HG02588 (cell line): Measurements from ENCODE around the gene FOXL2.

Experiments used
- ATAC-seq: cut with Tn5 transposase; IDR thresholded peaks from one replicate; pipeline ENCODE4 v1.9.1; 2021; ENCODE audit warnings: mild to moderate bottlenecking, moderate library complexity; ENCODE audit not compliant: unreplicated experiment

Gene FOXL2

DNA sequence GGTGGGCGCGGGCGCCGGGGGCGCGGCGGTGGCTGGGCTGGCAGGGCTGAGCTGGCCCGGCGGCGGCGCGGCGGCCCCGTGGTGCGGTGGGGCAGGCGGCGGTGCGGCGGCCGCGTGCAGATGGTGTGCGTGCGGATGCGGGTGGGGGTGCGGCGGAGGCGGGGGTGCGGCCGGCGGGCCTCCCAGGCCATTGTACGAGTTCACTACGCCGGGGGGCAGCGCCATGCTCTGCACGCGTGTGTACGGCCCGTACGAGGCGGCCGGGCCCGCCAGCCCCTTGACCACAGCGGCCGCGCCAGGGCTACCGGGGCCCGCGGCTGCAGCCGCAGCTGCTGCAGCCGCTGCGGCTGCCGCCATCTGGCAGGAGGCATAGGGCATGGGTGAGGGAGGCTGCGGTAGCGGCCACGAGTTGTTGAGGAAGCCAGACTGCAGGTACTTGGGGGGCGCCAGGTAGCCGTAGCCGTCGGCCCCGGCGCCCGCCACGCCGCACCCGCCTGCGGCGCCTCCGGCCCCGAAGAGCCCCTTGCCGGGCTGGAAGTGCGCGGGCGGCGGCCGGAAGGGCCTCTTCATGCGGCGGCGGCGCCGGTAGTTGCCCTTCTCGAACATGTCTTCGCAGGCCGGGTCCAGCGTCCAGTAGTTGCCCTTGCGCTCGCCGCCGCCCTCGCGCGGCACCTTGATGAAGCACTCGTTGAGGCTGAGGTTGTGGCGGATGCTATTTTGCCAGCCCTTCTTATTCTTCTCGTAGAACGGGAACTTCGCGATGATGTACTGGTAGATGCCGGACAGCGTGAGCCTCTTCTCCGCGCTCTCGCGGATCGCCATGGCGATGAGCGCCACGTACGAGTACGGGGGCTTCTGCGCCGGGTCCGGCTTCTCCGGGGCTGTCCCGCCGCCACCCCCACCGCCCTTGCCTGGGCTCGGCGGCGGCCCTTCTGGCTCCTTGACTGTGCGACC lies 951 bp downstream of the FOXL2 start:
- ATAC-seq, result no peak

DNA sequence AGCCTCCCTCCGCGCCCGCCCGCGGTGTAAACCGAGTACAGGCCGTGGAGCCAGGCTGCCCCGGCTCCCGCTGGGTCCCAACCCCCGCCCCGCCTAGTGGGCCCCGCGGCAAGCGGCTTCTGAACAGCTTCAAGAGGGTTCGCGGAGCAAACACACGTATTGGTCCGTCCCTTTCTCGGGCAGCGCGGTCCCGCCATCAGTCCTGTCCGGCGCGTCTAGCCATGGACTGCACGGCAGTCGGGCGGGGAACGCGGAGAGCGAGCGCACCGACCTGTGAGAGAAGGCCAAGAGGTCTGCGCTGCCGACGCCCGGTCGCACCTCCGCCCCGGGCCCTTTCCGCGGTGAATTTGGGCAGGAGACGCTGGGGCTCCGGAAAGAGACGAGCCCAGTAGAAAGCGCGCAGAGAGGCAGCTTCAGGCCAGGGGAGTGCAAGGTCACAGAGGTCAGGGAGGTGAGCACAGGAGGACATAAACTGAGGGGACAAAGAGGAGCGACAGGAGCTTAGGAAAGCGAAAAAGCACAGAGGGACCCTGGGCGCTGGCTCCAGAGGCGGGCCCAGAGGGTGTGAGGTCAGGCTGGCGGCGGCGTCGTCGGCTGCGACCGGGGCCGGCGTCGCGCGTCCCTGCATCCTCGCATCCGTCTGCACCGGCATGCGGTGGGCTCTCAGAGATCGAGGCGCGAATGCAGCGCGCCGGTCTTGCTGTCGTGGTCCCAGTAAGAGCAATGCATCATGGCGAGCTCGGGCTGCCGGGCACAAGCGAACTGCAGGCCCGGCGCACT lies 1.8 kb downstream of the FOXL2 start:
- no peak for ATAC-seq

DNA sequence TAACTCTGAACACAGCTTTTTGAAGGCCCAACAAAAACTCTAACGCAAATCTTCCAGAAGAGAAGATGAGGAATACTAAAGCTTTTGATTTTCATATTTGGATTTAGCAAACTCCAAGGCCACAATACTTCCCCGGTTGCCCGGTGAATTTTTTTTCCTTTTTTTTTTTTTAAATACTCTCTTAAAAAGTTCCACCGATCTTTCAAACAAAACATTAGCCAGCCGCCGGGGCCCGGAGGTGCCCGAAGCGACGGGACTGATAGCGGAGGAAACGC lies 2.3 kb downstream of the FOXL2 start:
- no peak for ATAC-seq

DNA sequence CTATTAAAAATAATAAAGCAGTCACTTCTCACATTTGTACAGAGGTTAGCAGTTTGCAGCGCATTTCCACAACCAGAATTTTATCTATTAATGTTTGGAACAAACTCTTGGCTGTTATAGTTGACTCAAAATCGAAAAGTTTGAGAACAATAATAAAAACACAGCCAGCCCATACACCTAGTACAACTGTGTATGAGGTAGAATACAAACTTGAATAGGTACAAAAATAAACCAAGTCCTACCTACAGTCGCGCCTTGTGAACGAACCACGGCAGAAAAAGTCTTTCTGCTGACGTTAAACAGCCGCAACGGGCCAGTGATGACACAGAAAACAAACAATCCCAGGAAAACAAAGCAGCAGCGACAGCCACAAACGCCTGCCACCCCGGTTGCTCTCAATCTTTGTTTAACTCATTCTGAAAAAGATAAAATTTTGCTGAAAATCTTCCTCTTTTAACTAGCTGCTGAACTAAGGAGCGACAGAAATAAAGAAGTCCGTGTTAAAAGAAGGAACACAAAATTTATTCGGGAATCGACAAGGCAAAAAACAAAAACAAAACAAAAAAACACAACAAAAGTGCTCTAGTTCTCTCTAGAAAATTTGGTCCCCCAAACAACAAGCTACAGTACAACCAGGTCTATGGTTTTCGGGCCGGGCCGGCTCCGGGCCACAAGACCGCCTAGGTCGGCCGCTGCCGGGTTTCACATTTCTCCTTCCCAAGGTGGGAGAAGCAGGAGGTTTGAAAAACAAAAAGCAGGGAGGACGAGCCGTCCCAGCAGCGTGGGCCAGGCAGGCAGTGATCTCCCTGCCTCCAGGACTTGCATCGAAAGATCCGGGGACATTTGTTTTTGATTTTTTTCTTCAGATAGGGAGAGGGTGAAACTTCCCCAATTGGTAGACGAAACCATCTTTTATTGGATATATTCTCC lies 2.9 kb downstream of the FOXL2 start:
- no peak for ATAC-seq

DNA sequence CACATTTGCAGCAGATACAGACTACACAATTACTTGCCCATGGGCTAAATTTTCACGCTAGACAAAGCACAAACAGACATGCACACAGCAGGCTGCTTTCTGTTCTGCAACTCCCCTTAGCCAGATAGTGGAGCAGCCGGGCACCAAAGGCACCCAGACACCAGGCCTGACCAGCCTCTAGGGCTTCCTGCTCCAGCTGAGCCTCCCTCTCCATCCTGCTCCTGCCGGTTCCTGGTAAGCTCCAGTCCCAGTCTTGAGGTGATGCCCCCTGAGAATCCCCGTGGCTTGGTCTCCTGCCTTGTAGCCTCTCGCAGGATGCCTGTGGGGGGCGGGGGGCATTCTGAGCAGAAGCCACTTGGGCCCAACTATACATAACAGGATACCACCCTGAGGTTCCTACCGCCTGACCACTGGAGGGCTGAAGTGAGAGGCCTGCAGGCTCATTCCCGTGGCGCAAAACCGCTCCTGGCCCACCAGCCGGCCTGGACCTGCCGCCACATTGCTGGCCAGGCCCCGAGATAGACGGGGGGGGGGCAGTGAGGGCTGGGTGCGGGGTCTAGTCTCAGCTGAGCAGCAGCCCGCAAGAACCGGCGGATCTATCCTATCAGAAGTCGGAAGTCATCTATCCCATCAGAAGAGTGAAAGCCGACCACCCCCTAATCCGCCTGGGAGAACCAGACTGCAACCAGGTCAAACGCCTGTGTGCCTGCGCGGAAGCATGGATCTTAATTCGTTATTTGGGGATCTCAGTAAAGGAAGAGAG lies 3.9 kb downstream of the FOXL2 start:
- ATAC-seq, result no peak

DNA sequence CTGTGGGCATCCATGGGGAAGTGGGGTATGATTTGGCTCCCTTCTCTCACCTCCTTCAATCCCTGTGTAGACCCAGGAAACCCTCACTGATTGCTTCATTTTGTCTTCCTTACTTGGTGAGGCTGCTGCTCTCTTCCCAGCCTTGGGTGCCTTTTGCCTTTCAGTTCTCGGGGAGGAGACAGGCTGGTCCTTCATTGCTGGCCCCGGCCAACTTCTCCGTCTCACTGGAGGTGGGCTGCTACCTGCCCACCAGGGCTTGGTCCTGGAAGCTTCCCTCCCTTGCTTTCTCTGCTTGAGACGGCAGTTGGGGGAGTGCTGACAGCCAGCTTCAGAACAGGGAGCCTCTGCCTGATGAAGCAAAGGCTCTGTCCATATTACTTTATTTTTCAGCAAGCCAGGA lies 4.7 kb downstream of the FOXL2 start:
- ATAC-seq, result no peak

DNA sequence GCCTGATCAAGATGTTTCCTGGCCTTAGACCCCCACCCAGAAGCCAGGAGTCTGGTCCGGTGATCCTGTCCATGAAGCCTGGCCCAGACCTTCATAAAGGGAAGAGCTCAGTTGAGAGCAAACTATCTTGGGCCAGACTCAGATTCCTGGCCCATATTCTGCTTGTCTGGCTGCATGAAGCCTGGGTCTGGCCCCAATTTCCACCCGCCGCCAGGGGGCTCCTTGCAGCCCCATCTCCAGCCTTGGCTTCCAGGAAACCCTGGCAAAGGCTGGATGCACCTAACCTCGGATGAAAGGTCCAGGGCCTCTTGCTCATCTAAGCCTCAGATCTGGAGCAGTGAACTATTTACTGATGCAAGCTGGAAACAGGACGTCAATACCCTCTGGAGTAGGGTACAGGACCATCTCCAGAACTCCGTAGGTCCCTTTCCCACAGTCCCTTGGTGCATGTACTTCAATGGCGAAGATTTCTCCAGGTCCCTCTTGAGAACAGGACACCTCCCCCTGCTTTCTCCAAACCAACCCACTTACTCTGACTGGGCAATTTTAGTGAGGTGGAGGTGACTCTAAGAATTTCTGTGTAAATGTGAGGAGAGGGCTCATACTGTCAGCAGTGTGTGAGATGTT lies 5.6 kb downstream of the FOXL2 start:
- no peak for ATAC-seq

DNA sequence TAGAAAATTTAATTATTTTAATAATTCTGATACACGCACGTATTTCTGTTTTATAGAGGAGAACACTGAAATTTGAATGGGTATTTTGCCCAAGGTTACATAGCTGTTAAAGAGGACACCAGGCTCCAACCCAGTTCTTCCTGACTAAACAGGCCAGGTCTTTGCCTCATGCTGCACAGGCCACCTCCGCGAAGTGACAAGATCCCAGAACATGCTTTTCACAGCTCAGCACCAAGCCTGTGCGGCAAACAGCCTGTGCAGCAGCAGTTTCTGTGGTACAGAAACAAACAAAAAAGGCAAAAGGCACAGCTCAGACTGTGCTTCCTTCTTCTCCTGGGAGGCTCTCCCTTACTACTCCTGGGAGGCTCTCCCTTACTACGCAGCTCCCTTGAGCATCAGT lies 6.5 kb downstream of the FOXL2 start:
- ATAC-seq, result no peak

DNA sequence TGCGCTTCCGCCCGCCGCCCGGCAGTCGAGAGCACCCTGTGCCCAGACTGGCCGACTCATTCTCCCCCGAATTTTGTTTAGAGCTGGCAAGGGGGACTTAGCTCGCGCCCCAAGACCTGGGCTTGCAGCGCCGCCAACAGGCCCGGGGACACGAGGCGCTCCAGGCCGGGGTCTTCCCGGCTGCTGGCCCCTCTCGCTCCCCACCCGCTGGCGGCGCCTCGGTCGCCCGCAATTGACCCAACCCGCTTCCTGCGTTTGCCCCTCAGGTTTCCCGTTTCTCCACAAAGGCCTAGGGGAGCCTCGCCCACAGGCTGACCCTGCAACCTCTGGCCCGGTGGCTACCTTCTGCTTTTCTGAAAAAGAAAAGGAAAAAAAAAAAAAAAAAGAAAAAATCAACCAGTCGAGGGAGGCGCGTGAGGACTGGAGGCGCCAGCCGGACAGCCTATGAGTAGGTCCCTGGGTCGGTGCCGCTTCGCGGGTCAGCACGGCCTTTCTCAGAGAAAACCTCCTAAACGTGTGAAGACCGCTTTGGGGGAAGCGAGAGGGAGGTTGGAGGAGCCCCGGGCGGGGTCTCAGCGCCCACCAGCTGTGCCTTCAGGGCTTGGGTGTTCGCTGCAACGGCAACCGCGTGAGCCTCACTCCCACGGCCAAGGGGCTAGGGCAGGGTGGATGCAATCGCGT lies 7.2 kb downstream of the FOXL2 start:
- no peak for ATAC-seq

DNA sequence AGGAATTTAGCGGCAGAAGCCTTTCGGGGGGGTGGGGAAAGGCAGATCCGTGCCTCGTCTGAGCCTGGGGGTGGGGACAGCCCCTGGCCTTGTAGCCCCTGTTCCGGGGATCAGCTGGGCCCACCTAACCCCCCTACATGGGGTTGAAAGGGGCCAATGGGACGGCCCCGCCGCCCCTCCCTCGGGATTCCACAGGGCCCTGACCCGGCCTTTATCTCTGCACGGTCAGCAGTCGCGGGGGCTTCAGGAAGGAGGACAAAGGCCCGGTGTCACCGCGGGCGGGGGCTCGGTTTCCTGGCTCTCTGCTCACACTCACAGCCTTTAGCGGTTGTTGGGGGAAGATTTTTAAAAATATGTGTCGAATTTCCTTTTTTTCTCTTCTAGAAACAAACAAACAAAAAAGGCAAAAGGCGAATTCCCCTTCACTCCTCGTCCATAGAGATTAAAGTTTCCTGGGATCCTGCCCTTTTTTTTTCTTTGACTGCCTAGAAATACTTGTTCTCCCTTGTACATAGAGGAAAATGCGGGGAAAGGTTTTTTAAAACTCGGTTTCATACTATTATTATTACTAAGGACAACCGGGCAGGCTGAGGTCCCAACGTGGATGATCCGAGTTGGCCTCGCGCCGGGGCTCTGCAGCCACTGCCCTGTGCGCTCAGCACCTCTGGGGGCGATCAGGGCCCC lies 7.9 kb downstream of the FOXL2 start:
- no peak for ATAC-seq

DNA sequence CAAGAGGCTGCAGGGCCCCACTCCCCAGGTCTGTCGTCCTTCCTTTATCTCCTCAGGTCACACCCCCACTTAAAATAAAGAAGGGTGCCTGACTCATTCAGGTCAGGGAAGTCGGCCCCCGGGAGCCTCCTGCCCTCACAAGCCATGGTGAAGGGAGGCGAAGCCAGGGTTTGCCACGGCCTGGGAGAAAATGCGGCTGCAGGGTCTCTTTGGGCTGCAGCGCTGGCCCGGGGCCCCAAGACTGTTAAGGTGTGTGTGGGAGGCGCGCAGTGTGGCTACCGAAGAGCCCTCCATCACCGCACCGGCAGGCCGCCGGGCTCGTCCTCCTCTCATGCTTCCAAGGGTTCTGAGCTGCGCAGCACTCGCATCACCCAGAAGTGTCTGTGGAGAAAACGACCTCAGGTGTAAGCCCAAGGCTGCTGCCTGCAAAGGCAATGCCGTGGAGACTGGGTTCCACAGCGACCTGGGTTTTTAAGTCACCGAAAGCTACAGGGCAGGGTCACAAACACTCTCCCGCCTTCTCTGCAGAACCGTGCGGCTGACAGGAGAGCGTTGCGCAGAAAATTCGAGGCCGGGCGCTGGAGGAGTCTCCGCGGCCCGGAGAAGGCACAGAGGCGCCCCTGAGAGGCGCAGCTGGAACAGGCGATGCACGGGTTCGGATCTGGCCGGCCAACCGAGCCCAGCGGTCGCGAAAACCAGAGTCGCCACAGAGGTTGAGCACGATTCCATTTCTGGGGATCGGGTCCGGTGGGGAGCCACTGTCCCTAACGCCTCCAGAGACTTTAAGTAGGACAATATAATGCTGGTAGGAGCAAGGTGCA lies 8.7 kb downstream of the FOXL2 start:
- ATAC-seq, result no peak

DNA sequence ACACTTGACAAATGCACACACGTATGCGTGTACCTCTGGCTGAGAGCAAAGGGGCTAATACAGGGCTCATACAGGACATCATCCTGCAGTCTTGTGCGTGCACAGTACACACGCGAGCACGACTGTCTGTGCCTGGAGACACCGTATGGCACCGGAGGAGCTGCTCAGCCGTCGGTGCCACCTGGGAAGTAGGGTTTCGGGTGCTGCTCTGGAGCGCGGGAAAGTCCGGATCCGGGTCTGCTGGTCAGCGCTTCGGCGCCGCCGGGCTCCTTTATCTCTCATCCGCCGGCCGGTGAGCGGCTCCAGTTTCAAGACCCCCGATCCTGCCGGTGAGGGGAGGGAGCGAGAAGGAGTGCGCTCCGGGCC lies 9.3 kb downstream of the FOXL2 start:
- ATAC-seq, result no peak

DNA sequence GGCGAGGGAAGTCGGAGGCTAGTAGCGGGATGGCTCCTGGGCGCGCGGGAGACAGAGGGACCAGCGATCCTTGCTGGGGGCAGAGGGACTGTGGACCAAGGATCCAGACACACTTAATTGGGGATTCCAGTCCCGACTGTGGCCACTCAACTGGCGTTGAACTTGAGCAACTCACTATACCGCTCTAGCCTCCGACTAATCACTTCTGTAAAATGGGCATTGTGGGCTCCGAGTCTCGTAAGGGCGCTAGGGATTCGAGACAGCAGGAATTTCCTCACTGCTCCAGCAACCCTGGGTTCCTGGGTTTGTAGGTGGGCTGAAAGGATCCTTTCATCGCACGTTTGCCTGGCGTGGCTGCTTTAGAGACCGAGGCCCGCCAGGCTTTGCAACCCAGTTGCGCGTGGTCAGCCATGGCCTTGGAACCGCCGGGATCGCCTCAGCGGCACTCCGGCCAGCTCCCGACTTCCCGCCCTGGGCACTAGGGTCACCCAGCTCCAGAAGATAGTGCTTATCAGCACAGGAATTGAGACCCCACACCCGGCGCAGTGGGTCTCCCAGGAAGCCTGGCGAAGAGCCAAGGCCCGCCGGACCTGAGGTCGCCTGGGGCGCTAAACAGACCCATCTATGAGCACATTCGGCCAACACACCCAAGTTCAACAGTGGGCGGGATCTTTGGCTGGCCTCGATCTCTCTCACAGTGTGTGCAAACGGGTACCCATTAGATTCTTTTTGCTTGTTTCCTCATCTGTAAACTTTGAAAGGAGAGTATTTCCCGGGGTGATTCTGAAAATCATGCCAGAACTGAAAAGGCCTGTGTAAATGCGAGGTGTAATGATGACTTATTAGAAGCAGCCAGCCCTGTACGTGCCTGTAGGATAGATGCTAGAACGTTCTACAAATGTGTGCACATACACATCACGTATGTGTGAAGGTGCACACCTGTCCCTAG lies 9.9 kb downstream of the FOXL2 start:
- no peak for ATAC-seq

DNA sequence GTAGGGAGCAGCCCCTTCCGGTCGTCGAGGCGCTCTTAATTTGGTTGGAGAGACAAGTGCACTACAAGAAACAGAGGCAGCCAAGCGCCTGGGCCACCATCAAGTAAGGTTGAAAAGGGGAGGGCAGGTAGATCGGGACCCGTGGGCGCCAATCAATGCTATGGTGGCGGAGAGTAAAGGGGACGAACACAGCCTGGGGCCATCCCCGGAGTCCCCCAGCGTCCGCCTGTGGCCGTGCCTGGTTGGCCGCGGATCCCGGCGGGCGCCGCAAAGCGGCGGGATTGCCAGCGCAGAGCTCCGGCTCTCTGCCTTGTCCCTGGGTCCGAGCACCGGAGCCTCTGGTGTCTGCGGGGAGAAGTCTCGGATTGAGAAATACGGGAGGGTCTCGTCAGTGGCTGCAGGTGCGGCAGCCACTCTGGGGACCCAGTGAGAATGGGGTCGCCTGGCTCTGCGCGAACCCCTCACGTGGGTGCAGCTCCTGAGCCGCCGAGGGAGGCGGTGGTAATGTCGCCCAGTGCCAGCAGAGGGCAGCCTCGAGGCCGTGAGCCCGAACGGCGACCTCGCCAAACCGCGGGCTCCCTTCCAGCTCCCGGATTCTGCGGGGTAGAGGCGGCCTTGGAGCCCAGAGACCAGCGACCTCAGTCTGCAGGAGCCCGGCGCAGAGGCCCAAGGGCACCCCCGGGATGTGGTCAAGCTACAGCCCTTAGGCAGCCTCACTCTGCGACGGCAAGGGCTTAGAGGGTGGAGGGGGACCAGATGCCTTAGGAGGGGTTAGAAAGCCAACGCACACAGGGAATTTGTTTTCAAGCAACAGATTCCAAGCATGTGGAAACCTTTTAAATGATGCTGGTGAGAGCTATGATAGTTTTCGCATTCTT lies 10.8 kb downstream of the FOXL2 start:
- peak; percentile 70 for ATAC-seq

DNA sequence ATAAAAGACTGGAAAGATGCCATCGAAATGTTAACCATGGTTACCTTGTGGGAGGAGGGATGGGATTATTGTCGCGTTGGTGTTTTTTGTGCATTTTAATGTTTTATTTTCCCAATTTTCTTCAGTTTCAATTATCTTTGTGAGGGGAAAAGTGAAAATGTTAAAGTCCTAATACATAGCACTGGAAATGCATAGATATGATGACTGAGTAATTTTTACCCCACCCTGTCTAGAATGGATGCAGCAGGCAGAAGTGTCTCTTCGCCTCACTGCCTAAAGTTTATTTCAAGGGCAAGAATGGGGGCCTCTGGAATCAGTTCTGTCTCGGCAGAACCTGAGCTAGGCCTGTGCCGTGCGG lies 11.5 kb downstream of the FOXL2 start:
- ATAC-seq, result no peak
